ENCODE measurements around the gene CRYL1.

DNA sequence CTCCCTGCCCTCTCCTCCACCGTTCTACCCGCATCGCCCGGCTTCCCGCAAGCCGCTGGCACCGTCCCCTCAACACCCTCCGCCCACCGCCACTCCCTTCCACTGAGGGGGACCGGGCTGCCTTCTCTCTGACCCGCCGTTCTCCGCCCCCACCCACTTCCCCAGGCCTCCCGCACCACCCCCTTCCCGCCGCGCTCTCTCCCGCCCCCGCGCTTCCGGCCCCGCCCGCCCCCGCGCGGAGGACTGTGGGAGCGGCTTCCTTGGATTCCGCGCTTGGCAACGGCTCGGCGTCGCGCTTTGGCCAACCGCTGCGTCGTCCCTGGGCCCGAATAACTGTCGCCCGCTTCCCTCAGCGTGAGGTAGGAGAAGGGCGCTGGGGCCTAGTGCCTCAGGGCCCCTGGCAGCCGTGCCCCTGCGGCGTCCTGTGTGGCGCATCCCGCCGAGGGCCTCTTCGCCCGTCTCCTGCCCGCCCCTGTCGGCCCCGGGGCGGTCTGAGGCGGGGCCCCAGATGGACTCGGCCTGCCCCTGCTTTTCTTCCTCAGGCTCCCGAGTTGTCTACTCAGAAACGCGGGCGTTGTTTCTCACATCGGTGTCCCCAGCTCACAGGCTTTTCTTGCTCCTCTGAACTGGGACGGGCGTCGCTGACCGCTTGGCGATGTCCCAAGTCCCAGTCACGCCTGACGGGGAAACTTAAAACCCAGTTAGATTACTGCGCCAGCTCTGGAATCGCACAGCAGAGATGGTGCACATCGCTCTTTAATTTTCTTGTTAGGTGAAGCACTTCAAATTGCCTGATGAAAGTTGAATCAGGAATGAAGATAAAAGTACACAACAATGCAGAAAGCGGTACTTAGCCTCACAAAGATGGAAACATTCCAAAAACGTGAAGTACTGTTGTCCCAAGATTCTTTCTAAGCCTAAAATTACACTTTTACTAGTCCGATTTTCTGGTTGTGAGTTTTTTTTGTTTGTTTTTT, 41.5 kb upstream of the CRYL1 start, which contains the start of gene IFT88:
- TF ChIP-seq NFIC (IDR thresholded peaks at IDR 0.05) (peak; percentile 75), RAD21 (IDR thresholded peaks at IDR 0.05; ENCODE audit: low read depth) (no peak), CEBPB (IDR thresholded peaks at IDR 0.05) (no peak)
